ENCODE data around the gene RNF130. TPM values are rescaled to one million over a fixed set of nuclear protein-coding genes. Genes with fewer than 3 reads are reported as not detected.
"Not testable (repeated sequence)": the region's sequence is repeated elsewhere in the genome, so short reads cannot be mapped to it uniquely, and the experiment has no call there.

The RNF130 gene
- total RNA-seq, 1 donor from 2014 or later: 70.8 TPM

DNA sequence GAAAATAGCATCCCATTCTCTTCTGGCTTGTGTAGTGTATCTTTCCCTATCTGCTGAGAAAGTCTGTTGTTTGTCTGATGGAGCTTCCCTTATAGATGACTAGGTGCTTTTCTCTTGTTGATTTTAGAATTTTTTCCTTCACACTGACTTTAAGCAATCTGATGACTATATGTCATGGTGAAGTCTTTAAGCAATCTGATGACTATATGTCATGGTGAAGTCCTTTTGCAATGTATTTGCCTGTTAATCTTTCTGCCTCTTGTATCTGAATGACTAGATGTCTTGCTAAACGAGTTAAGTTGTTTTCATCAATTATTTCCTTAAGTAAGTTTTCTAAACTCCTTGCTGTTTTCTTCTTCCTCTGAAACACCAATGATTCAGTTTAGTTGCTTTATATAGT, 80.5 kb downstream of the RNF130 start:
- H3K27ac Mint-ChIP-seq (ENCODE audit: unreplicated experiment): no peak overlapping the region
- no peaks in the 10 kb centered on the region for H3K4me1 Mint-ChIP-seq (ENCODE audit: unreplicated experiment)
- H3K27me3 Mint-ChIP-seq (ENCODE audit: unreplicated experiment): no peaks in the 10 kb centered on the region
- no peak for DNase-seq (ENCODE audit: extremely low spot score, unreplicated experiment)
- no peak overlapping the region for H3K4me3 Mint-ChIP-seq (ENCODE audit: unreplicated experiment)
- peaks cover 23% of the 10 kb centered on the region for H3K36me3 Mint-ChIP-seq (ENCODE audit: unreplicated experiment)
- H3K9me3 Mint-ChIP-seq (ENCODE audit: unreplicated experiment): peaks cover 40% of the 10 kb centered on the region
- TF ChIP-seq, protein P1, sequence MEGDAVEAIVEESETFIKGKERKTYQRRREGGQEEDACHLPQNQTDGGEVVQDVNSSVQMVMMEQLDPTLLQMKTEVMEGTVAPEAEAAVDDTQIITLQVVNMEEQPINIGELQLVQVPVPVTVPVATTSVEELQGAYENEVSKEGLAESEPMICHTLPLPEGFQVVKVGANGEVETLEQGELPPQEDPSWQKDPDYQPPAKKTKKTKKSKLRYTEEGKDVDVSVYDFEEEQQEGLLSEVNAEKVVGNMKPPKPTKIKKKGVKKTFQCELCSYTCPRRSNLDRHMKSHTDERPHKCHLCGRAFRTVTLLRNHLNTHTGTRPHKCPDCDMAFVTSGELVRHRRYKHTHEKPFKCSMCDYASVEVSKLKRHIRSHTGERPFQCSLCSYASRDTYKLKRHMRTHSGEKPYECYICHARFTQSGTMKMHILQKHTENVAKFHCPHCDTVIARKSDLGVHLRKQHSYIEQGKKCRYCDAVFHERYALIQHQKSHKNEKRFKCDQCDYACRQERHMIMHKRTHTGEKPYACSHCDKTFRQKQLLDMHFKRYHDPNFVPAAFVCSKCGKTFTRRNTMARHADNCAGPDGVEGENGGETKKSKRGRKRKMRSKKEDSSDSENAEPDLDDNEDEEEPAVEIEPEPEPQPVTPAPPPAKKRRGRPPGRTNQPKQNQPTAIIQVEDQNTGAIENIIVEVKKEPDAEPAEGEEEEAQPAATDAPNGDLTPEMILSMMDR (IDR thresholded peaks at IDR 0.05): no peak

DNA sequence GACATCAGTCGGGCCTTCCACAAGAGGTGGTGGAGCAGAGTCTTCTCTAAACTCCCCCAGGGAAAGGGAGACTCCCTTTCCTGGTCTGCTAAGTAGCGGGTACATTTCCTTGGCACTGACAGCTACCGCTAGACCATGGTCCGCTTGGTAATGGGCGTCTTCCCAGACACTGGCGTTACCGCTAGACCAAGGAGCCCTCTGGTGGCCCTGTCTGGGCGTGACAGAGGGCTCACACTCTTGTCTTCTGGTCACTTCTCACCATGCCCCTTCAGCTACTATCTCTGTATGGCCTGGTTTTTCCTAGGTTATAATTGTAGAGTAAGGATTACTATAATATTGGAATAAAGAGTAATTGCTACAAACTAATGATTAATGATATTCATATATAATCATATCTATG, 81.0 kb downstream of the RNF130 start:
- not testable (repeated sequence) for DNase-seq (ENCODE audit: extremely low spot score, unreplicated experiment); H3K27me3 Mint-ChIP-seq (ENCODE audit: unreplicated experiment); H3K4me3 Mint-ChIP-seq (ENCODE audit: unreplicated experiment); H3K4me1 Mint-ChIP-seq (ENCODE audit: unreplicated experiment); H3K27ac Mint-ChIP-seq (ENCODE audit: unreplicated experiment)
- H3K36me3 Mint-ChIP-seq (ENCODE audit: unreplicated experiment): peaks cover 23% of the 10 kb centered on the region
- H3K9me3 Mint-ChIP-seq (ENCODE audit: unreplicated experiment): peaks cover 35% of the 10 kb centered on the region

DNA sequence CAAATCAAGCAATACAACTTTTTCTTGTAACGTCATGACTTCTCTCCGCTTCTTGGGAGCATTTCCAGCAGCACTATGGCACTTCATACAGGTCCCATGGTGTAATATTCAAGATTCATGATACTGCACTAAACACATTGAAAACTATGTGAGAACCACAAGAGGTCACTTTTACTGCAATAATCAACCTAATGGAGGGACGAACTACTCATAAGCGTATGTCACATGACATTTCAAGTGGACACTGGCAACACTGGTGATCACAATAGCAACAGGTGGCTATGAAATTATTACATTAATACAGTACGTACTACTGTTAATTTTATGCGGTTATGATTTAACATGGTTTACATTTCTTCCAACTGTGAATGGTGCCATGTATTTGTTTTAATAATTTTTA, 85.2 kb downstream of the RNF130 start:
- H3K27me3 Mint-ChIP-seq (ENCODE audit: unreplicated experiment): no peaks in the 10 kb centered on the region
- TF ChIP-seq, protein P1 (IDR thresholded peaks at IDR 0.05): no peak
- no peak for DNase-seq (ENCODE audit: extremely low spot score, unreplicated experiment)
- H3K9me3 Mint-ChIP-seq (ENCODE audit: unreplicated experiment): peaks cover 22% of the 10 kb centered on the region
- no peak overlapping the region for H3K4me3 Mint-ChIP-seq (ENCODE audit: unreplicated experiment)
- H3K36me3 Mint-ChIP-seq (ENCODE audit: unreplicated experiment): peaks cover 10% of the 10 kb centered on the region
- no peak overlapping the region for H3K27ac Mint-ChIP-seq (ENCODE audit: unreplicated experiment)
- H3K4me1 Mint-ChIP-seq (ENCODE audit: unreplicated experiment): no peaks in the 10 kb centered on the region

DNA sequence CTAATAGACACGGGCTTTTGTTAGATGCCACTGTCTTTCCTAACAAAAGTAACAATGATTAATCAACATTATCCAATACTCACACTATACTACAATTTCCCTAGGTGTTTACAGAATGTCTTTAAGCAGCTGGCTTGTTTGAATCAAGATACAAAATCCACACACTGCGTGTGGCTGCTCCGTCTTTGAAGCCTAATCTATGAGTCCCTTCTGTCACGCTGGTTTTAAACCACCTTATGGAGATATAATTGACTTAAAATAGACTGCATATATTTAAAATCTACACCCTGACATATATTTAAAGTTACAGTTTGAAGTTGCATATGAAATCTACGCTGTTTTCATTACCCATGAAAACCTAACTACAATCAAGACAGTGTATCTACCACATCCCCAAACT, 89.9 kb downstream of the RNF130 start:
- no peaks in the 10 kb centered on the region for H3K27me3 Mint-ChIP-seq (ENCODE audit: unreplicated experiment)
- no peak overlapping the region for H3K27ac Mint-ChIP-seq (ENCODE audit: unreplicated experiment)

DNA sequence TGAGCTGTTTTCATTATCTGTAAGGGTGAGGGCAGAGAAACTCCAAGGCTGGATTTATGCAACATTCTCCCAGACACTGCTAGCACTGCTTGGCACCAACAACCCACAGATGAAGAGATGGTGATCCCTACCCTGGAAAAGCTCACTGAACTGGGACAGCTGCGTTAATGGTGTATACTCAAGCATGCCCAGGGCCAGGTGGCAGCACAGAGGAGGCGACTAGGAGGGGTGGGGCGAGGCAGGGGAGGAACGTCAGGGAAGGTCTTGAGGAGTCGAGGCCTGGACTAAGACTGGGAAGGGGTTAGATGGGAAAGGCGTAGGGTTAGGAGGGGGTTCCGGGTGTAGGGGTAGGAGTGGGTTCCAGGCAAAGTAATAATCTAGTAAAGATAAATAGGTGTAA, 90.8 kb downstream of the RNF130 start:
- H3K4me1 Mint-ChIP-seq (ENCODE audit: unreplicated experiment): no peaks in the 10 kb centered on the region
- no peaks in the 10 kb centered on the region for H3K27me3 Mint-ChIP-seq (ENCODE audit: unreplicated experiment)
- no peak overlapping the region for H3K27ac Mint-ChIP-seq (ENCODE audit: unreplicated experiment)
- H3K9me3 Mint-ChIP-seq (ENCODE audit: unreplicated experiment): no peaks in the 10 kb centered on the region
- H3K4me3 Mint-ChIP-seq (ENCODE audit: unreplicated experiment): no peak overlapping the region
- TF ChIP-seq, protein P1 (IDR thresholded peaks at IDR 0.05): no peak
- peaks cover 27% of the 10 kb centered on the region for H3K36me3 Mint-ChIP-seq (ENCODE audit: unreplicated experiment)
- DNase-seq (ENCODE audit: extremely low spot score, unreplicated experiment): no peak

More for the DNA sequence above, 89.9 kb downstream of the RNF130 start:
- H3K9me3 Mint-ChIP-seq (ENCODE audit: unreplicated experiment): no peaks in the 10 kb centered on the region
- TF ChIP-seq, protein P1 (IDR thresholded peaks at IDR 0.05): no peak
- H3K4me3 Mint-ChIP-seq (ENCODE audit: unreplicated experiment): no peak overlapping the region
- no peak for DNase-seq (ENCODE audit: extremely low spot score, unreplicated experiment)
- no peaks in the 10 kb centered on the region for H3K4me1 Mint-ChIP-seq (ENCODE audit: unreplicated experiment)
- peaks cover 22% of the 10 kb centered on the region for H3K36me3 Mint-ChIP-seq (ENCODE audit: unreplicated experiment)

DNA sequence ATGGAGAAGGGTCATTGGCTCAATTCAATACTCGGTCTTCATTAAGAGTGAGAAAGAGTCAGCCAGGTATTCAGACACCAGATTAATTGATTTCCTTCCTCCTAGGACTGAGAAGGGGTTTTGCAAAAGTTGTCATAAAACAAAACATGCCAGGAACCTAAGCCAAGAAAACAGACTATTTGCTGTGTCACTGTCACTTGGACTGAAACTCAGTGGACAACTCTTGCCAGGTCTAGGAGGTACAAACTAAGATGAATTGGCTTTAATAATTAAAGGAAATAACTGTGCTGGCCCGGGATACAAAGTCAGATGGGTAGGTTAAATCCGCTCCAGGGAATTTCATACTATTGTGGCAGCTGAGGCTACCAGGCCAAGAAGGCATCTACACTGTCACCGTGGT, 92.8 kb downstream of the RNF130 start:
- H3K27me3 Mint-ChIP-seq (ENCODE audit: unreplicated experiment): no peaks in the 10 kb centered on the region
- no peak for DNase-seq (ENCODE audit: extremely low spot score, unreplicated experiment)
- H3K9me3 Mint-ChIP-seq (ENCODE audit: unreplicated experiment): no peaks in the 10 kb centered on the region
- no peak overlapping the region for H3K4me3 Mint-ChIP-seq (ENCODE audit: unreplicated experiment)
- no peaks in the 10 kb centered on the region for H3K4me1 Mint-ChIP-seq (ENCODE audit: unreplicated experiment)
- TF ChIP-seq, protein P1 (IDR thresholded peaks at IDR 0.05): no peak
- H3K27ac Mint-ChIP-seq (ENCODE audit: unreplicated experiment): no peak overlapping the region
- H3K36me3 Mint-ChIP-seq (ENCODE audit: unreplicated experiment): peaks cover 37% of the 10 kb centered on the region

Measured in osteocyte (in vitro differentiated cells).